HG03378 (cell line): ENCODE data around the gene LILRB3.
"Not testable (repeated sequence)": the region's sequence is repeated elsewhere in the genome, so short reads cannot be mapped to it uniquely, and the experiment has no call there.

Experiments used
- ATAC-seq: cut with Tn5 transposase; IDR thresholded peaks from one replicate; pipeline ENCODE4 v1.9.1; 2021; ENCODE audit warnings: mild to moderate bottlenecking, moderate library complexity; ENCODE audit not compliant: unreplicated experiment

The LILRB3 gene

GRCh38 chr19:54242646-54243045 lies 19.8 kb upstream of the LILRB3 start, which contains the start of gene LILRA6:
LILRA6 (minus strand) TSS chr19:54242790.
- ATAC-seq = not testable (repeated sequence)

- not testable (repeated sequence) for ATAC-seq
Measured at GRCh38 chr19:54242234-54242633, 19.4 kb upstream of the LILRB3 start.

GRCh38 chr19:54240372-54241336 lies 17.8 kb upstream of the LILRB3 start:
- ATAC-seq = not testable (repeated sequence)

GRCh38 chr19:54239491-54240371 lies 16.9 kb upstream of the LILRB3 start:
- ATAC-seq = not testable (repeated sequence)

GRCh38 chr19:54233941-54234340 lies 11.1 kb upstream of the LILRB3 start:
- no peak for ATAC-seq

- no peak for ATAC-seq
Measured at GRCh38 chr19:54231077-54231931, 8.5 kb upstream of the LILRB3 start.

- no peak for ATAC-seq
Measured at GRCh38 chr19:54230031-54230430, 7.2 kb upstream of the LILRB3 start.

- ATAC-seq = no peak
Measured at GRCh38 chr19:54229146-54229545, 6.3 kb upstream of the LILRB3 start.

GRCh38 chr19:54224619-54225018 lies 1.8 kb upstream of the LILRB3 start:
- ATAC-seq = not testable (repeated sequence)

GRCh38 chr19:54223937-54224281 lies 1.1 kb upstream of the LILRB3 start:
- ATAC-seq = not testable (repeated sequence)

GRCh38 chr19:54223277-54223936 lies 600 bp upstream of the LILRB3 start:
- not testable (repeated sequence) for ATAC-seq

GRCh38 chr19:54221947-54222346 lies 860 bp downstream of the LILRB3 start:
- not testable (repeated sequence) for ATAC-seq

- ATAC-seq = not testable (repeated sequence)
Measured at GRCh38 chr19:54219702-54220101, 3.1 kb downstream of the LILRB3 start.

- no peak for ATAC-seq
Measured at GRCh38 chr19:54218960-54219661, 3.7 kb downstream of the LILRB3 start.

- no peak for ATAC-seq
Measured at GRCh38 chr19:54218259-54218658, 4.5 kb downstream of the LILRB3 start.

- ATAC-seq = not testable (repeated sequence)
Measured at GRCh38 chr19:54217517-54218247, 5.1 kb downstream of the LILRB3 start.

- ATAC-seq = no peak
Measured at GRCh38 chr19:54216869-54217268, 5.9 kb downstream of the LILRB3 start.

- not testable (repeated sequence) for ATAC-seq
Measured at GRCh38 chr19:54214734-54215133, 8.1 kb downstream of the LILRB3 start.

- ATAC-seq = not testable (repeated sequence)
Measured at GRCh38 chr19:54214217-54214616, 8.6 kb downstream of the LILRB3 start.
